GM21825 (cell line): ENCODE measurements around the gene PRRT1.
"Not testable (repeated sequence)": the region's sequence is repeated elsewhere in the genome, so short reads cannot be mapped to it uniquely, and the experiment has no call there.

ENCODE experiments used
- ATAC-seq: cut with Tn5 transposase; IDR thresholded peaks from one replicate; pipeline ENCODE4 v1.9.1; 2021; ENCODE audit warnings: mild to moderate bottlenecking, moderate library complexity; ENCODE audit not compliant: unreplicated experiment

PRRT1 gene

GRCh38 chr6:32105433-32105832 is 46.3 kb downstream of the PRRT1 start:
- no peak for ATAC-seq

GRCh38 chr6:32102255-32102654 is 49.5 kb downstream of the PRRT1 start:
- ATAC-seq: no peak

GRCh38 chr6:32100251-32100650 is 51.5 kb downstream of the PRRT1 start:
- not testable (repeated sequence) for ATAC-seq
